Measurements from ENCODE around the gene HOXA7. TPM values are rescaled to one million over a fixed set of nuclear protein-coding genes. Genes with fewer than 3 reads are reported as not detected.

Gene HOXA7
- total and polyA plus RNA-seq, 12 donors: 0.04 TPM; not detected in 11

- Histone ChIP-seq H3K36me3 (no peaks in the 10 kb centered on the region), H3K27me3 (peaks cover 17 to 97% (median 96%) of the 10 kb centered on the region in 7 donors), H3K4me1 (peaks cover 0 to 17% (median 4%) of the 10 kb centered on the region in 9 donors), H3K27ac (peak overlapping the region in 4 of 10 donors; percentile 18 to 82 (median 42)), H3K9me3 (no peaks in the 10 kb centered on the region), H3K4me3 (peak overlapping the region in 4 of 10 donors; percentile 18 to 42 (median 23))
- TF ChIP-seq, protein P1, sequence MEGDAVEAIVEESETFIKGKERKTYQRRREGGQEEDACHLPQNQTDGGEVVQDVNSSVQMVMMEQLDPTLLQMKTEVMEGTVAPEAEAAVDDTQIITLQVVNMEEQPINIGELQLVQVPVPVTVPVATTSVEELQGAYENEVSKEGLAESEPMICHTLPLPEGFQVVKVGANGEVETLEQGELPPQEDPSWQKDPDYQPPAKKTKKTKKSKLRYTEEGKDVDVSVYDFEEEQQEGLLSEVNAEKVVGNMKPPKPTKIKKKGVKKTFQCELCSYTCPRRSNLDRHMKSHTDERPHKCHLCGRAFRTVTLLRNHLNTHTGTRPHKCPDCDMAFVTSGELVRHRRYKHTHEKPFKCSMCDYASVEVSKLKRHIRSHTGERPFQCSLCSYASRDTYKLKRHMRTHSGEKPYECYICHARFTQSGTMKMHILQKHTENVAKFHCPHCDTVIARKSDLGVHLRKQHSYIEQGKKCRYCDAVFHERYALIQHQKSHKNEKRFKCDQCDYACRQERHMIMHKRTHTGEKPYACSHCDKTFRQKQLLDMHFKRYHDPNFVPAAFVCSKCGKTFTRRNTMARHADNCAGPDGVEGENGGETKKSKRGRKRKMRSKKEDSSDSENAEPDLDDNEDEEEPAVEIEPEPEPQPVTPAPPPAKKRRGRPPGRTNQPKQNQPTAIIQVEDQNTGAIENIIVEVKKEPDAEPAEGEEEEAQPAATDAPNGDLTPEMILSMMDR (IDR thresholded peaks at IDR 0.05): no peak
- peak in 1 of 8 donors; percentile 22 for ATAC-seq
- WGBS, 2 donors: 9 to 13% methylated on average over 19 of the region's 19 CpGs
- DNase-seq: no peak
- intact Hi-C loops (cut with DNase I): no loop called here
These were observed 38.5 kb downstream of the HOXA7 start for GRCh38 chr7:27117887-27118491.

DNA sequence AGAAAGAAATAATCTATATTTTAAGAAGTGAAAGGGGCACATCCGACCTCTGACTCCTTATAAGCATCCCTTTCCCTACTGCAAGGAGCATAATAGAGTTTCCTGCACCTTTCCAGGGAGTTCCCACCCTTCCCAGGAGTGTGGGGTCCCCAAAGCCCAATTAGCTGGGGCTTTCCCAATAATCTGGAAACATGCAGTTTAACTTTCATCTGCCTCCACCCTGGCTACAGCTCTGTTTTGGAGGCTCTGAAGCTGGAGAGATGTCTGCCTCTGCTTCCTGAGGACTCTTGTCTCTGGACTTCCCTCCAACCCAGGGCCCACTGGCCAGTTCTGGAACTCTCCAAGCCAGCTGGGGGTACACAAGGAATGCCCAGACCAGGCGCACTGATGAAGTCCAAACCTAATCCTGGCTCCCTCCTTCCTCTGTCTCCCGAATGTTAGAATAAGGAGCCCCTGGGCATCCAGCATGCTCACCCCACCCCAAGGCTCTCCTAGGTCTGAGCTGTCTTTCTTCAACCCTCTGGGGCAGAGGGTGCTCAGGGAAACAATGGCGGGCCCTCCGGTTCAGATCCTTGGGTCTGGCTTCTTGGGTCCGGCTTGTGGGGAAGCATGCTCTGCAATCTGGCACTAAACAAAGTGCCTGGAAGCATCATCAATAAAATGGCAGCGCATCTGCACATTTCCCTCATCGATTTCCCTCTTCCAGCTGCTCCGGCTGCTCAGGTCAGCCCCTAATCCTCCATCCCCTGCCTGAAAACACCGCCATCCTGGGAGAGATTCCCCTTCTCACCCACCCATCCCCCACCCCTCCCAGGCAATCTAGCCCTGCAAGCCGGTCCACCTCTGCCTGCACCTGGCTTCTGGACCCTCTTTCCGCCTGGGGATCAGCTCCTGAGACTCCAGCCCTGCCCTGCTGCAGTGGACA lies 39.3 kb downstream of the HOXA7 start:
- intact Hi-C loops (cut with DNase I): no loop called here
- no peak for DNase-seq
- Histone ChIP-seq H3K9me3 (no peaks in the 10 kb centered on the region), H3K27ac (peak overlapping the region in 4 of 10 donors; percentile 18 to 82 (median 42)), H3K4me1 (peaks cover 0 to 17% (median 4%) of the 10 kb centered on the region in 9 donors), H3K36me3 (no peaks in the 10 kb centered on the region), H3K4me3 (peak overlapping the region in 4 of 10 donors; percentile 18 to 42 (median 23)), H3K27me3 (peaks cover 18 to 97% (median 96%) of the 10 kb centered on the region in 7 donors)
- TF ChIP-seq, protein P1 (IDR thresholded peaks at IDR 0.05): no peak
- WGBS, 2 donors: 6 to 15% methylated on average over 12 of the region's 12 CpGs
- ATAC-seq: peak in 1 of 8 donors; percentile 14

GRCh38 chr7:27116031-27116961 lies 40.2 kb downstream of the HOXA7 start:
- no peak for DNase-seq
- TF ChIP-seq, protein P1 (IDR thresholded peaks at IDR 0.05): no peak
- Histone ChIP-seq H3K27me3 (peaks cover 18 to 97% (median 96%) of the 10 kb centered on the region in 7 donors), H3K9me3 (no peaks in the 10 kb centered on the region), H3K36me3 (no peaks in the 10 kb centered on the region), H3K4me1 (peaks cover 0 to 17% (median 4%) of the 10 kb centered on the region in 9 donors), H3K4me3 (peak overlapping the region in 5 of 10 donors; percentile 11 to 42 (median 21)), H3K27ac (peak overlapping the region in 4 of 10 donors; percentile 28 to 82 (median 64))
- no peak for ATAC-seq
- intact Hi-C loops (cut with DNase I): no loop called here
- 14 to 25% methylated on average over 20 of the region's 20 CpGs for WGBS, 2 donors

Measured in heart right ventricle (tissue), 16 donors.